ENCODE data around the gene RB1. TPM values are rescaled to one million over a fixed set of nuclear protein-coding genes. Genes with fewer than 3 reads are reported as not detected.

The RB1 gene
- total RNA-seq (23.1 TPM), polyA plus RNA-seq (10 to 100 TPM; 18.8 to 24.6 (median 22.9) TPM)

- peaks cover 25% of the 10 kb centered on the region for H3K4me1 ChIP-seq (ENCODE audit: control insufficient read depth, insufficient read depth, low read length, poor library complexity, severe bottlenecking)
- peak within 1 kb of the TSS; percentile 96 to 99 (median 98) for H3K4me3 Mint-ChIP-seq
- ATAC-seq (ENCODE audit: low read depth in 2 of 2) (peak; percentile 74 to 77), DNase-seq (peak; percentile 89 to 95 (median 91))
- no peaks in the 10 kb centered on the region for H3K27me3 ChIP-seq (ENCODE audit: control insufficient read depth, insufficient read depth, low read length)
- peak within 1 kb of the TSS; percentile 92 to 99 (median 96) for H3K27ac Mint-ChIP-seq
- H3K36me3 Mint-ChIP-seq: peaks cover 4% of the 10 kb centered on the region
- H3K9me3 Mint-ChIP-seq: peaks cover 0 to 2% (median 0%) of the 10 kb centered on the region in 7 donors
- peaks cover 3% of the 10 kb centered on the region for H3K36me3 ChIP-seq (ENCODE audit: control insufficient read depth, insufficient read depth, low read length)
- H3K4me1 Mint-ChIP-seq: peaks cover 24 to 46% (median 29%) of the 10 kb centered on the region in 4 donors
- H3K27ac ChIP-seq (ENCODE audit: insufficient read depth, low read length, poor library complexity, severe bottlenecking): peak within 1 kb of the TSS; percentile 97
- no peaks in the 10 kb centered on the region for H3K9me3 ChIP-seq (ENCODE audit: control insufficient read depth in 2 of 2, low read length in 2 of 2)
- peak within 1 kb of the TSS; percentile 99 for H3K4me3 ChIP-seq (ENCODE audit: low read depth, low read length)
- H3K27me3 Mint-ChIP-seq: no peaks in the 10 kb centered on the region
Observed at GRCh38 chr13:48303359-48304142, at the start of gene RB1. RB1 (plus strand) TSS chr13:48303751; CDS start chr13:48303913, 162 bp downstream.

- H3K27me3 ChIP-seq (ENCODE audit: control insufficient read depth, insufficient read depth, low read length): no peaks in the 10 kb centered on the region
- no peaks in the 10 kb centered on the region for H3K9me3 ChIP-seq (ENCODE audit: control insufficient read depth in 2 of 2, low read length in 2 of 2)
- H3K9me3 Mint-ChIP-seq: no peaks in the 10 kb centered on the region
- no peak overlapping the region for H3K4me3 ChIP-seq (ENCODE audit: low read depth, low read length)
- no peak overlapping the region for H3K27ac ChIP-seq (ENCODE audit: insufficient read depth, low read length, poor library complexity, severe bottlenecking)
- peaks cover 28% of the 10 kb centered on the region for H3K4me1 ChIP-seq (ENCODE audit: control insufficient read depth, insufficient read depth, low read length, poor library complexity, severe bottlenecking)
- H3K27me3 Mint-ChIP-seq: no peaks in the 10 kb centered on the region
- no peak for DNase-seq
- ATAC-seq (ENCODE audit: low read depth in 2 of 2): no peak
- H3K4me1 Mint-ChIP-seq: peaks cover 47 to 72% (median 55%) of the 10 kb centered on the region in 4 donors
- peak overlapping the region in 1 of 4 donors; percentile 17 for H3K4me3 Mint-ChIP-seq
- peak overlapping the region in 2 of 3 donors; percentile 6 to 12 for H3K27ac Mint-ChIP-seq
- peaks cover 69% of the 10 kb centered on the region for H3K36me3 ChIP-seq (ENCODE audit: control insufficient read depth, insufficient read depth, low read length)
- peaks cover 46% of the 10 kb centered on the region for H3K36me3 Mint-ChIP-seq
Observed at GRCh38 chr13:48253849-48254248, 49.7 kb upstream of the RB1 start.

- no peak overlapping the region for H3K4me3 ChIP-seq (ENCODE audit: low read depth, low read length)
- DNase-seq (no peak), ATAC-seq (ENCODE audit: low read depth in 2 of 2) (no peak)
- H3K27me3 Mint-ChIP-seq: no peaks in the 10 kb centered on the region
- H3K9me3 Mint-ChIP-seq: no peaks in the 10 kb centered on the region
- no peak overlapping the region for H3K27ac ChIP-seq (ENCODE audit: insufficient read depth, low read length, poor library complexity, severe bottlenecking)
- H3K4me1 Mint-ChIP-seq: peaks cover 54 to 73% (median 55%) of the 10 kb centered on the region in 4 donors
- peaks cover 19% of the 10 kb centered on the region for H3K4me1 ChIP-seq (ENCODE audit: control insufficient read depth, insufficient read depth, low read length, poor library complexity, severe bottlenecking)
- H3K27ac Mint-ChIP-seq: peak overlapping the region in 2 of 3 donors; percentile 20 to 26
- H3K27me3 ChIP-seq (ENCODE audit: control insufficient read depth, insufficient read depth, low read length): no peaks in the 10 kb centered on the region
- peaks cover 78% of the 10 kb centered on the region for H3K36me3 ChIP-seq (ENCODE audit: control insufficient read depth, insufficient read depth, low read length)
- no peak overlapping the region for H3K4me3 Mint-ChIP-seq
- no peaks in the 10 kb centered on the region for H3K9me3 ChIP-seq (ENCODE audit: control insufficient read depth in 2 of 2, low read length in 2 of 2)
- peaks cover 54% of the 10 kb centered on the region for H3K36me3 Mint-ChIP-seq
Observed at GRCh38 chr13:48255090-48255489, 48.5 kb upstream of the RB1 start.

GRCh38 chr13:48255954-48256353, 47.6 kb upstream of the RB1 start:
- Mint-ChIP-seq H3K4me3 (no peak overlapping the region), H3K4me1 (peaks cover 52 to 69% (median 55%) of the 10 kb centered on the region in 4 donors), H3K9me3 (no peaks in the 10 kb centered on the region), H3K36me3 (peaks cover 59% of the 10 kb centered on the region), H3K27me3 (no peaks in the 10 kb centered on the region), H3K27ac (peak overlapping the region in 1 of 3 donors; percentile 49)
- H3K9me3 ChIP-seq (ENCODE audit: control insufficient read depth in 2 of 2, low read length in 2 of 2): no peaks in the 10 kb centered on the region
- H3K27ac ChIP-seq (ENCODE audit: insufficient read depth, low read length, poor library complexity, severe bottlenecking): no peak overlapping the region
- no peaks in the 10 kb centered on the region for H3K27me3 ChIP-seq (ENCODE audit: control insufficient read depth, insufficient read depth, low read length)
- ATAC-seq (ENCODE audit: low read depth in 2 of 2) (no peak), DNase-seq (no peak)
- peaks cover 16% of the 10 kb centered on the region for H3K4me1 ChIP-seq (ENCODE audit: control insufficient read depth, insufficient read depth, low read length, poor library complexity, severe bottlenecking)
- H3K36me3 ChIP-seq (ENCODE audit: control insufficient read depth, insufficient read depth, low read length): peaks cover 86% of the 10 kb centered on the region
- no peak overlapping the region for H3K4me3 ChIP-seq (ENCODE audit: low read depth, low read length)

- no peaks in the 10 kb centered on the region for H3K9me3 ChIP-seq (ENCODE audit: control insufficient read depth in 2 of 2, low read length in 2 of 2)
- H3K4me3 ChIP-seq (ENCODE audit: low read depth, low read length): no peak overlapping the region
- Mint-ChIP-seq H3K4me1 (peaks cover 40 to 63% (median 49%) of the 10 kb centered on the region in 4 donors), H3K9me3 (no peaks in the 10 kb centered on the region), H3K27me3 (no peaks in the 10 kb centered on the region), H3K36me3 (peaks cover 73% of the 10 kb centered on the region), H3K4me3 (no peak overlapping the region), H3K27ac (no peak overlapping the region)
- H3K36me3 ChIP-seq (ENCODE audit: control insufficient read depth, insufficient read depth, low read length): peaks cover 96% of the 10 kb centered on the region
- no peaks in the 10 kb centered on the region for H3K27me3 ChIP-seq (ENCODE audit: control insufficient read depth, insufficient read depth, low read length)
- DNase-seq (no peak), ATAC-seq (ENCODE audit: low read depth in 2 of 2) (no peak)
- peaks cover 5% of the 10 kb centered on the region for H3K4me1 ChIP-seq (ENCODE audit: control insufficient read depth, insufficient read depth, low read length, poor library complexity, severe bottlenecking)
- H3K27ac ChIP-seq (ENCODE audit: insufficient read depth, low read length, poor library complexity, severe bottlenecking): peak overlapping the region; percentile 15
Observed at GRCh38 chr13:48258002-48258401, 45.5 kb upstream of the RB1 start.

- no peak overlapping the region for H3K4me3 ChIP-seq (ENCODE audit: low read depth, low read length)
- DNase-seq (no peak), ATAC-seq (ENCODE audit: low read depth in 2 of 2) (no peak)
- no peaks in the 10 kb centered on the region for H3K9me3 ChIP-seq (ENCODE audit: control insufficient read depth in 2 of 2, low read length in 2 of 2)
- no peaks in the 10 kb centered on the region for H3K27me3 Mint-ChIP-seq
- no peak overlapping the region for H3K27ac Mint-ChIP-seq
- H3K9me3 Mint-ChIP-seq: no peaks in the 10 kb centered on the region
- peaks cover 5% of the 10 kb centered on the region for H3K4me1 ChIP-seq (ENCODE audit: control insufficient read depth, insufficient read depth, low read length, poor library complexity, severe bottlenecking)
- H3K4me1 Mint-ChIP-seq: peaks cover 44 to 64% (median 51%) of the 10 kb centered on the region in 4 donors
- H3K36me3 ChIP-seq (ENCODE audit: control insufficient read depth, insufficient read depth, low read length): peaks cover 98% of the 10 kb centered on the region
- H3K27me3 ChIP-seq (ENCODE audit: control insufficient read depth, insufficient read depth, low read length): no peaks in the 10 kb centered on the region
- peak overlapping the region; percentile 15 for H3K27ac ChIP-seq (ENCODE audit: insufficient read depth, low read length, poor library complexity, severe bottlenecking)
- H3K36me3 Mint-ChIP-seq: peaks cover 77% of the 10 kb centered on the region
- no peak overlapping the region for H3K4me3 Mint-ChIP-seq
Observed at GRCh38 chr13:48258430-48258829, 45.1 kb upstream of the RB1 start.

- no peak overlapping the region for H3K4me3 Mint-ChIP-seq
- Histone ChIP-seq H3K36me3 (ENCODE audit: control insufficient read depth, insufficient read depth, low read length) (peaks cover 85% of the 10 kb centered on the region), H3K4me1 (ENCODE audit: control insufficient read depth, insufficient read depth, low read length, poor library complexity, severe bottlenecking) (peaks cover 3% of the 10 kb centered on the region), H3K4me3 (ENCODE audit: low read depth, low read length) (no peak overlapping the region), H3K27me3 (ENCODE audit: control insufficient read depth, insufficient read depth, low read length) (no peaks in the 10 kb centered on the region), H3K27ac (ENCODE audit: insufficient read depth, low read length, poor library complexity, severe bottlenecking) (no peak overlapping the region), H3K9me3 (ENCODE audit: control insufficient read depth in 2 of 2, low read length in 2 of 2) (no peaks in the 10 kb centered on the region)
- peaks cover 77% of the 10 kb centered on the region for H3K36me3 Mint-ChIP-seq
- no peaks in the 10 kb centered on the region for H3K27me3 Mint-ChIP-seq
- DNase-seq (no peak), ATAC-seq (ENCODE audit: low read depth in 2 of 2) (no peak)
- H3K9me3 Mint-ChIP-seq: no peaks in the 10 kb centered on the region
- peaks cover 49 to 73% (median 54%) of the 10 kb centered on the region in 4 donors for H3K4me1 Mint-ChIP-seq
- H3K27ac Mint-ChIP-seq: no peak overlapping the region
Observed at GRCh38 chr13:48260970-48261369, 42.6 kb upstream of the RB1 start.
